GM12874 (cell line): Measurements from ENCODE around the gene CCDC124.

Source experiments
- TF ChIP-seq, protein P1 (sequence below): IDR thresholded peaks from 2 replicates; pipeline ENCODE4 v1.5.1; 2011; ENCODE audit warnings: low read depth, mild to moderate bottlenecking, control low read depth, low read length, moderate library complexity; ENCODE audit not compliant: insufficient read depth

Gene CCDC124

DNA sequence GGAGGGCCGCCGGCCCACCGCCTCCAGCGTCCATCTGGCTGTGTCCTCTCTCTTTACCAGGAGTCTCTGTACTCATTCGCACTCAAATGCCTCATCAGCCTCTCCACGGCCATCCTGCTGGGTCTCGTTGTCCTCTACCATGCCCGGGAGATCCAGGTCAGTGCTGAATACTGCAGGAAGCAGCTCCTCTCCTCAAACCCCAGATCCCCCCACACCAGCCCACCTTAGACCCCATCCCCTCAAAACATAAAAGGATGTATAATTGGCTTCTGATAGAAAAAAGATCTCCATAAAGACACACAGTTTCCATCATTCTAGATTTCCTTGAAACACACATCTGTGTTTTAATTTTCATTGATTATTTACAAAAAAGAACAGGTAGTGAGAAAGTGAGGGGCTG is 42.2 kb downstream of the CCDC124 start:
- TF ChIP-seq, protein P1, sequence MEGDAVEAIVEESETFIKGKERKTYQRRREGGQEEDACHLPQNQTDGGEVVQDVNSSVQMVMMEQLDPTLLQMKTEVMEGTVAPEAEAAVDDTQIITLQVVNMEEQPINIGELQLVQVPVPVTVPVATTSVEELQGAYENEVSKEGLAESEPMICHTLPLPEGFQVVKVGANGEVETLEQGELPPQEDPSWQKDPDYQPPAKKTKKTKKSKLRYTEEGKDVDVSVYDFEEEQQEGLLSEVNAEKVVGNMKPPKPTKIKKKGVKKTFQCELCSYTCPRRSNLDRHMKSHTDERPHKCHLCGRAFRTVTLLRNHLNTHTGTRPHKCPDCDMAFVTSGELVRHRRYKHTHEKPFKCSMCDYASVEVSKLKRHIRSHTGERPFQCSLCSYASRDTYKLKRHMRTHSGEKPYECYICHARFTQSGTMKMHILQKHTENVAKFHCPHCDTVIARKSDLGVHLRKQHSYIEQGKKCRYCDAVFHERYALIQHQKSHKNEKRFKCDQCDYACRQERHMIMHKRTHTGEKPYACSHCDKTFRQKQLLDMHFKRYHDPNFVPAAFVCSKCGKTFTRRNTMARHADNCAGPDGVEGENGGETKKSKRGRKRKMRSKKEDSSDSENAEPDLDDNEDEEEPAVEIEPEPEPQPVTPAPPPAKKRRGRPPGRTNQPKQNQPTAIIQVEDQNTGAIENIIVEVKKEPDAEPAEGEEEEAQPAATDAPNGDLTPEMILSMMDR = no peak

DNA sequence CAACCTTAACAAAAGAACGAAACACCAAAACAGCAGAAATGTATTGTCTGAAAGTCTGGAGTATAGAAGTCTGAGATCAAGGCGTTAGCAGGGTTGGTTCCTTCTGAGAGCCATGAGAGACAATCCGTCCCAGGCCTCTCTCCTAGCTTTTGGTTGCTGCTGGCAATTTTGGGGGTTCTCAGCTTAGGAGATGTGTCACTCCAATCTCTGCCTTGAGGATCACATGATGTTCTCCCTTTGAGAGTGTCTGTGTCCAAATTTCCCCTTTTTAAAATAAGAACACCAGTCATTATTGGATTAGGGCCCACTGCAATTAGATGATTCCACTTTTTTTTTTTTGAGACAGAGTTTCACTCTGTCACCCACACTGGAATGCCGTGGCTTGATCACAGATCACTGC is 44.2 kb downstream of the CCDC124 start:
- TF ChIP-seq, protein P1 = no peak

DNA sequence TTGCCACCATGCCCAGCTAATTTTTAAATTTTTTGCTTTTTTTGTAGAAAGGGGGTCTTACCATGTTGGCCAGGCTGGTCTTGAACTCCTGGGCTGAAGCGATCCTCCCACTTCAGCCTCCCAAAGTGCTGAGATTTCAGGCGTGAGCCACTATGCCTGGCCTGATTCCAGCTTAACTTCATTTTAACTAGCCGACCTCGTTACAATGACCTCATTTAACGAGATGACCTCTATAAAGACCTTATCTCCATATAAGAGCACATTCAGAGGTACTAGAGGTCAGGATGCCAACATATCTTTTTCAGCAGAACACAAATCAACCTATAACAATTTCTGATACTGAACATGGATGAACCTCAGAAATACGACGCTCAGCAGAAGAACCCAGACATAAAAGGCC is 44.7 kb downstream of the CCDC124 start:
- TF ChIP-seq, protein P1 = no peak

DNA sequence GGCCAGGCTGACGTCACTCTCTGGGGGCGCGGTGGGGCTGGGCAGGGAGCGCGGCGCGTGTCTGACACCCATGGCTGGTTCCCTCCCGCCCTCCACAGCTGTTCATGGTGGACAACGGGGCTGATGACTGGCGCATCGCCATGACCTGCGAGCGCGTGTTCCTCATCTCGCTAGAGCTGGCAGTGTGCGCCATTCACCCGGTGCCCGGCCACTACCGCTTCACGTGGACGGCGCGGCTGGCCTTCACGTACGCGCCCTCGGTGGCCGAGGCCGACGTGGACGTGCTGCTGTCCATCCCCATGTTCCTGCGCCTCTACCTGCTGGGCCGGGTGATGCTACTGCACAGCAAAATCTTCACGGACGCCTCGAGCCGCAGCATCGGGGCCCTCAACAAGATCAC is 48.8 kb downstream of the CCDC124 start:
- TF ChIP-seq, protein P1 = no peak

GRCh38 chr19:17982430-17982829 is 49.6 kb downstream of the CCDC124 start:
- TF ChIP-seq, protein P1 = no peak

DNA sequence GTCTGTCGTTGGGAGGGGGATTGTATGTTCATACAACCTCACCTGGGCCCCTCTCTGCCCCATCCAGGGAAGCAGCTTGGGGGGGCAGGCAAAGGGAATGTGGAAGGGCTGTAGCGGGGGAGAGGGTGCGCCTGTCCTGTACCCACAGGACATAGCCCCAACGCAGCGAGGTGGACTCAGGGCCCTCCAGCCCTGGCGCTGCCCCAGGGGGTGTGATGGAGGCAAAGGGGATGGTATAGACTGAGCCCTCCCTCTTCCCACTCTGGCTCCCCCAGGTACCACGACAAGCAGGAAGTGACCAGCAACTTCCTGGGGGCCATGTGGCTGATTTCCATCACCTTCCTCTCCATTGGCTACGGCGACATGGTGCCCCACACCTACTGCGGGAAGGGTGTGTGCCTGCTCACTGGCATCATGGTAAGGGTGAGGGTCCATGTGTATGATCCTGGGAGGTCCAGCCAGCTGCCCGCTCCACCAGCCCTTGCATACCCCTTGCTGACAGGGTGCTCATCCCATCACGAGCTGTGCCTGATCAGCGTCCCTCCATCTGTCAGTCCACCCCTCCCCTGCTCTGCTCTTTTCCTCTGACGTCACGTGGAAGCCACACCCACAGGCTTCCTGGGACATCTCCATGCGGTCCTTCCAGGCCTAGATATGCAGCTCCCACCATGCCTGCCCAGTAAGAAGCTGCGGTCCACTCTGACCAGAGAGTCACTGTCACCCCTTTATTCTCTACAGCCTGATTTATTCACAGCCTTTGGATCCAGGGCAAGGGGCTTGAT is 52.4 kb downstream of the CCDC124 start:
- TF ChIP-seq, protein P1 = no peak

GRCh38 chr19:17988161-17988560 is 55.3 kb downstream of the CCDC124 start:
- TF ChIP-seq, protein P1 = no peak
